Measurements from ENCODE around the gene OPRM1.

- no peak for TF ChIP-seq CTCF (IDR thresholded peaks at IDR 0.05)
- no peak for TF ChIP-seq EZH2 (IDR thresholded peaks at IDR 0.05; ENCODE audit: borderline replicate concordance, insufficient read depth, low read depth, low read length, poor library complexity, severe bottlenecking)
Observed at GRCh38 chr6:154196333-154196885, 157.4 kb downstream of the OPRM1 start.
